Stimulated activated memory B cell treated with anti-CD40 and anti-IgM and Interleukin-4, amounts not matched to agents 10 μg/mL and 1 μg/mL and 100 μg/mL, for 72 hours (primary cell): ENCODE results near the gene RRP36.

ENCODE experiments used
- ATAC-seq: fragments of 150-1000 bp; cut with Tn5 transposase; 2 replicates; pipeline ENCODE4 v1.10.0; 2021
- H3K27ac Mint-ChIP-seq: one replicate; pipeline ENCODE4 v1.8.0; 2022; ENCODE audit warnings: mild to moderate bottlenecking, mixed read lengths
- H3K27me3 Mint-ChIP-seq: one replicate; pipeline ENCODE4 v1.8.0; 2022; ENCODE audit warnings: mixed read lengths
- H3K36me3 Mint-ChIP-seq: one replicate; pipeline ENCODE4 v1.8.0; 2022; ENCODE audit warnings: mixed read lengths
- H3K4me1 Mint-ChIP-seq: one replicate; pipeline ENCODE4 v1.8.0; 2022; ENCODE audit warnings: mixed read lengths
- H3K4me3 Mint-ChIP-seq: one replicate; pipeline ENCODE4 v1.8.0; 2022; ENCODE audit warnings: mild to moderate bottlenecking, moderate library complexity, mixed read lengths
- H3K9me3 Mint-ChIP-seq: one replicate; pipeline ENCODE4 v1.8.0; 2022; ENCODE audit warnings: mixed read lengths

The RRP36 gene

DNA sequence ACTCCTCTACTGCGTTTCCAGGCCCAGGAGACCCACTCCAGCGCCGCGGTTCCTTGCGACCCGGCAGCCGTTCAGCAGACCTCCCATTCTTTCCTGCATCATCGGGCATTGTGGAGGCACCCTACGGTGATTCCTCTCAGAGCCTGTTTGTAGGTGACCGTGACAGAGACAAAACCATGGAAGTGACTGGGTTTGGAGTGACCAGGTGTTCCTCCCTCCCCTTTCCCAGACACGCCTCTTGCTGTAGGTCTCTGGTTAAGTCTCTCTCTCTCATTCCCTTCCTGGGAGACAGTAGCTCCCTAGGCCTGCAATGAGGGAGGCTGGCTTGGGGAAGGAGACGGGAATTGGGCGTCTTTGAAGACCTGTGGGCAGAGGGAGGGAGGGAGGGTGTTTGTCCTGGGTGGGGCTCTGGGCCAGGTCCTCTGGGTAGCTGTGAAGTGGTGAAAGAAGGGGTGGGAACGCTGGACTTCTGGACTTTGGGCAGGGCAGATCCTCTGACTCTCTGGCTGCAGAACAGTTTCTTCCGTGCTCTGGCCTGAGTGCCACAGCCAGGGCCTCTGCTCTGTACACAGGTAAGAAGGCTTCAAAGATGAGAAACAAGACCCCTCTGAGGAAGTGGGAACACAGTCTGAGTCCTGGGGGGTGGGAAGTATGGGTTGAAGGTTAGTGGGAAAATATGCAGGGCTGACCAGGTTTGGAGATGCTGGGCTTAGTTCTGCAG lies 38.8 kb downstream of the RRP36 start:
- Mint-ChIP-seq H3K9me3 (no peaks in the 10 kb centered on the region), H3K36me3 (peaks cover 31% of the 10 kb centered on the region), H3K27me3 (no peaks in the 10 kb centered on the region), H3K4me1 (peaks cover 32% of the 10 kb centered on the region), H3K4me3 (peak overlapping the region; percentile 93), H3K27ac (peak overlapping the region; percentile 99)
- no peak for ATAC-seq

DNA sequence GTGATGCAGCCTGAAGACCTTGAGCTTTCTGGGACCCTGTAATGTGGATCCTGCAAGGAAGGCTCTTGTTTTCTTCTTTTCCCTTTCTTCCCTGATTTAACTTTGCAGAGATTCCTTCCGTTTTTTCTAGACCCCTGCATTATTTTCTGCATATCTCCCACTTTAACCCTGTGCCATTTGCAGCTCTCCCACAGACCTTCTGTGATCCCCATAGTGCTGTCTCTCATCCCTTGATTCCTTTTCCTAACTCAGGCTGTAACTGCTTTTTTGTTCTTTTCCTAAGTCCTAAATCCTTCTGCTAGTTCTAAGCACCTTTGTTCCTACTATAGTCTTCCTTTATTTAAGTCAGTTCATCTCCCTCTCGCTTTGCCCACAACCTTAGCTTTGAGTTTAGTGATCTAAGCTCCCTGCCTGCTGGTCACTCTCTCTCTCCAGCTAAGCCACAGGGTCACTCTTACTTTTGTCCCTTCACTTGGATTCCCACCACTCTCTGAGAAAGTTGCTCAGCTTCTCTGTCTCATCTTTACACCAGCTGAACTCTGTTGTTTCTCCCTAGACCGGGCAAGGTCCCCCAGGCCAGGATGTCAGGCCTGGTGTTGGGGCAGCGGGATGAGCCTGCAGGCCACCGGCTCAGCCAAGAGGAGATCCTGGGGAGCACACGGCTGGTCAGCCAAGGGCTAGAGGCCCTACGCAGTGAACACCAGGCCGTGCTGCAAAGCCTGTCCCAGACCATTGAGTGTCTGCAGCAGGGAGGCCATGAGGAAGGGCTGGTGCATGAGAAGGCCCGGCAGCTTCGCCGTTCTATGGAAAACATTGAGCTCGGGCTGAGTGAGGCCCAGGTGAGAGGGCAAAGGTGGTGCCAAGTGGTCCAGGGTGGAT lies 39.6 kb downstream of the RRP36 start:
- no peaks in the 10 kb centered on the region for H3K9me3 Mint-ChIP-seq

DNA sequence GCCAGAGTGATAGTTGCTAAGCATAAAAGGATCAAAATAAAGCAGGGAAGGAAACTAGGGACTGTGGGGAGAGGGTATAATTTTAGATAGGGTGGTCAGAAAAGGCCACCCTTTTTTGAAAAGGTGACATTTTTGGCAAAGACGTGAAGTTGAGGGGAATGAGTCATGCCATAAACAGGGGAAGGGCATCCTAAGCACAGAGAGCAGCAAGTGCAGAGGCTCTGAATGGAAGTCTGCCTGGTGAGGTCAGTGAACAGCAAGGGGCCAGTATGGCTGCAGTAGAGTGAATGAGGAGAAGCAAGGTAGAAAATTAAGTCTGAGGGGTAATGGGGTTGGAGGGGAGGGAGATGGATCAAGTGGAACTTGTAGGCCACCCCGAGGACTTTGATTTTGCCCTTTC lies 40.4 kb downstream of the RRP36 start:
- H3K9me3 Mint-ChIP-seq = no peaks in the 10 kb centered on the region
- peaks cover 33% of the 10 kb centered on the region for H3K36me3 Mint-ChIP-seq
- peaks cover 32% of the 10 kb centered on the region for H3K4me1 Mint-ChIP-seq
- no peak for ATAC-seq
- H3K4me3 Mint-ChIP-seq = no peak overlapping the region
- no peaks in the 10 kb centered on the region for H3K27me3 Mint-ChIP-seq
- no peak overlapping the region for H3K27ac Mint-ChIP-seq

More for the DNA sequence above, 39.6 kb downstream of the RRP36 start:
- Mint-ChIP-seq H3K27ac (no peak overlapping the region), H3K4me1 (peaks cover 32% of the 10 kb centered on the region), H3K4me3 (peak overlapping the region; percentile 48), H3K36me3 (peaks cover 29% of the 10 kb centered on the region), H3K27me3 (no peaks in the 10 kb centered on the region)
- no peak for ATAC-seq

DNA sequence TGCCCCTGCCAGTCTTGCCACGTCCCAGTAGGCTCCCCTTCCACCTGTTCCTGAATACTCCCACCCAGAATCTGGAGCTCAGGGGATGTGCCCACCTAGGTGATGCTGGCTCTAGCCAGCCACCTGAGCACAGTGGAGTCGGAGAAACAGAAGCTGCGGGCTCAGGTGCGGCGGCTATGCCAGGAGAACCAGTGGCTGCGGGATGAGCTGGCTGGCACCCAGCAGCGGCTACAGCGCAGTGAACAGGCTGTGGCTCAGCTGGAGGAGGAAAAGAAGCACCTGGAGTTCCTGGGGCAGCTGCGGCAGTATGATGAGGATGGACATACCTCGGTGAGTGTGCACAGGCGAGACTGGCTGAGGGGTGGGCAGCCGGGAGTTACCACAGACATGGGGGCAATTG lies 41.4 kb downstream of the RRP36 start:
- Mint-ChIP-seq H3K27ac (no peak overlapping the region), H3K27me3 (no peaks in the 10 kb centered on the region), H3K4me3 (no peak overlapping the region), H3K4me1 (peaks cover 30% of the 10 kb centered on the region), H3K9me3 (no peaks in the 10 kb centered on the region), H3K36me3 (peaks cover 34% of the 10 kb centered on the region)
- no peak for ATAC-seq

DNA sequence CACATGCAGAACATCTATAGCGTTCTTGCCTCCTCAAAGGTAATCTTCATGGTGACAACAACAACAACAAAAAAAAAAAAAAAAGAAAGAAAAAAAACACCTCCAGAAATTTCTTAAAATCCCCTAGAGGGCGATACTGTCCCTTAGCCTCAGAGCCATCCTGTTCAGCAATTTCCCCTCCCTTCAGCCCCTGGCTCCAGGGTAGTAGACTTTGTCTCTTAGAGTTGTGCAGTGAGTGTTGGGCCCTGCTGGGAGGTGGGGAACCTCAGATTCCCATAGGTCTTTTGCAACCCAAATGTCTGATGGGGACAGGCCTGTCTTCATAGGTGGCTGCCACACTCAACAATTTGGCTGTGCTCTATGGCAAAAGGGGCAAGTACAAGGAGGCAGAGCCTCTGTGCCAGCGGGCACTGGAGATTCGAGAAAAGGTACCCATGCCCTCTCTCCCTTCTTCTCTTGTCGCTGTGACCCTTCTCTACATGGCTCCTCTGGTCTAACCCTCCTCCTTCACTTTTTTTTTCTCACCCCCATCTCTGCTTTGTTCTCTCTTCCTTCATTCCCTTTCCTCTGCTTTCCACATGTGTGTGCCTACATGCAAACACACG lies 48.7 kb downstream of the RRP36 start:
- H3K36me3 Mint-ChIP-seq = peaks cover 52% of the 10 kb centered on the region
- H3K4me3 Mint-ChIP-seq = no peak overlapping the region
- ATAC-seq = peak; percentile 50
- H3K9me3 Mint-ChIP-seq = no peaks in the 10 kb centered on the region
- H3K4me1 Mint-ChIP-seq = no peaks in the 10 kb centered on the region
- no peaks in the 10 kb centered on the region for H3K27me3 Mint-ChIP-seq
- H3K27ac Mint-ChIP-seq = no peak overlapping the region

DNA sequence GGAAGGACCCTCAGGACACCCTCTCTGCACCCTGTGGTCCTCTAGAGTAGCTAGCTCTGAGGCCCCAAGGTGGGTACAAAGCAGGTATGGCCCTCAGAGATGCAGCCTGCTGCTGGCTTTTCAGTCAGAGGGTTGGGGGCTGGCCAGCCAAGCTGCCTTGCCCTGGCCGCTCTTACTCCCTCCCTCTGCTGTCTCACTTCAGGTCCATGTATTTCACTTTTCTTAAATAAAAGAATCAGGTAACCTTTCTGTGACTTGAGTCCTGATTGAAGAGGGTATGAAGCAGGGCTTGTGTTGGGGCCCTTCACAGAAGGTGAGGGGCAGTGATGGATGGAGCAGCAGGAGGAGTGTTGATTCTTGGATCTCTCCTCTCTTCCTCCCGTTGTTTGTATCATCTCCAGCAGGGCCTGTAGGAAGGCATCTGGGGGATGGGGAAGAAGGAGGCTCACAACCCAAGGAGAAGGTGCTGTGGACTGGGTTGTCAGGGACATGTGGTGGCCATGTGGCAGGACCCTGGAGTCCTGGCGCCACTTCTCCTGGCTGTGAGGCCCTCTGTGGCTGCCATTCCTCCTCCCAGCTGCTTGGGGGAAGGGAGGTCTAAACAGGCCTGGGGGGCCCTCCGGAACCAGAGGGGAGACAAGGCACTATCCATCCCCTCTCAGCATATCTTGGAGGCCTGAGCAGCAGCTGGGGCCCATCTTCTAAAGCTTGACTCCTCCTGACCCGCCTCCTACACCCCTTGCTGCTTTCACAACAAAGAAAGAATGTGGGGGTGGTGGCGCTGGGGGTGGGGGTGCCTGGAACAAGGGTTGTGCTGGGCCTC lies 53.6 kb downstream of the RRP36 start:
- ATAC-seq = no peak
- H3K27ac Mint-ChIP-seq = no peak overlapping the region
- no peaks in the 10 kb centered on the region for H3K9me3 Mint-ChIP-seq
- H3K27me3 Mint-ChIP-seq = peaks cover 30% of the 10 kb centered on the region
- no peaks in the 10 kb centered on the region for H3K4me1 Mint-ChIP-seq
- H3K36me3 Mint-ChIP-seq = peaks cover 38% of the 10 kb centered on the region
- no peak overlapping the region for H3K4me3 Mint-ChIP-seq

DNA sequence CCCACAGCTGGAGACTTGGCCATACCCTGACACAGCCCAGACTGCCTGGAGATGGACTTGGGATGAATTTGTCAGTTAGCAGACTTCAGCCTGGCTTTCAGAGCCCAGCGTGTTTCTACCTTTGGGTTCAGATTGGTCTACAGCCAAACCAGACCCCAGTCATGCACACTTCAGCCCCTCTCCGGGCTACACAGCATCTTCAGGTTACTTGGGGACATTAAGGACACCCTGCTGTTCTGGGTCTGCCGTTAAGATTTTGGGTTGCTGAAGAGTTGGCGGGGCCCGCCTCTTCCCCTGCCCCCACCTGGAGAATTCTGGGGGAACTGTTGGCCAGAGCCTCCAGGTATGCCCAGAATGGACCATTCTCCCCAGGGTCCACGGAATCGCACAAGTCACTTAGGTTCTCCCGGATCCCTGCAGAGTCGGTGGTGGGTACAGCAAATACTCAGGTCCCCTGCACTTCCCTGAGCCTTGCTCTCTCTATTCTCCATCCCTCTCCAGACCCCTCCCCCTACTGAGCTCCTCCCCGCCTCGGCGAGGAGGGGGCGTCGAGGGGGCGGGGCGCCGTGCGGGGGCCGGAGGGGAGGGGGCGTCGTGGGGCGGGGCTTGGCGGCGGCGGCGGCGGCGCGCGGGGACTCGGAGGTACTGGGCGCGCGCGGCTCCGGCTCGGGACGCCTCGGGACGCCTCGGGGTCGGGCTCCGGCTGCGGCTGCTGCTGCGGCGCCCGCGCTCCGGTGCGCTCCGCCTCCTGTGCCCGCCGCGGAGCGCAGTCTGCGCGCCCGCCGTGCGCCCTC lies 54.4 kb downstream of the RRP36 start, which contains the start of gene PTK7:
TSS of gene PTK7 (plus strand) at position 645 of the 794 bp plus-strand sequence. CDS start 175 bp downstream, outside the sequence.
- Mint-ChIP-seq H3K36me3 (peaks cover 32% of the 10 kb centered on the region), H3K27ac (no peak within 1 kb of the TSS), H3K4me1 (no peaks in the 10 kb centered on the region), H3K4me3 (peak within 1 kb of the TSS; percentile 51), H3K9me3 (no peaks in the 10 kb centered on the region), H3K27me3 (peaks cover 33% of the 10 kb centered on the region)
- ATAC-seq = peak; percentile 51

DNA sequence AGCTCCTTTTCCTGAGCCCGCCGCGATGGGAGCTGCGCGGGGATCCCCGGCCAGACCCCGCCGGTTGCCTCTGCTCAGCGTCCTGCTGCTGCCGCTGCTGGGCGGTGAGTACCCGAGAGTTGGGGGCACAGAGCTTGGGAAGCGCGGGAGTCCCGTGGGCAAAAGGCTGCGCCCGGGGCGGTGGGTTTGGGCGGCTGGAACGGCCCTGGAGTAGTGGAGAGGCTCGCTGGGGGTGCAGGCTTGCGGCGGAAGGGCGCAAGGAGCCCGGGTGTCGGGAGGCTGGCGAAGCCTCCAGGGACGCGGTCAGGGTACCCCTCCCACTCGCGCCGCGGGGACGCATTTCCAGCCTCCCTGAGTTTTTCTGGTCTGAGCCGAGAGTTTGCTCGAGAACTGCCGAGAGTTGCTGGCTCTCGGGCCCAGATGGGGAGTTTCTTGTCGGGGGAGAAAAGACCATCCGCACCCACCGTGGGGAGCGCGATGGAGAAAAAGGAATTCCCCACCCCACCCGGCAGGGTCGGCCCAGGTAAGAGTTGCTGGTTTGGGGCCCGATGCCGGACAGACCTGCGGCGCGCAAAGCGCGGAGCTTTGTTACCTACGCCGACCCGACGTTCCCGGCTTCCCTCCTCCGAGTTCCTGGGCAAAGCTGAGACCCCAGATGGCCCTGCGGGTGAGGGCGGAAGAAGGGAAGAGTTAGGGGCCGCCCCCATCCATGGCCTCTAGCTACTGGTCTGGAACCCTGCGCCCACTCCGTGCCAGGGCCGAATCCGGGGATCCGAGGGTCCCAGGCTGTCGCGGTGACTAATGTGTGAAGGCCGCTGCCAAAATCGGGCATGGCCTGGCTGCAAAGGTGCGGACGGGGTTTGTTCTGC lies 55.3 kb downstream of the RRP36 start:
- ATAC-seq = no peak
- Mint-ChIP-seq H3K27ac (no peak overlapping the region), H3K36me3 (peaks cover 27% of the 10 kb centered on the region), H3K4me1 (no peaks in the 10 kb centered on the region), H3K4me3 (peak overlapping the region; percentile 51), H3K27me3 (peaks cover 39% of the 10 kb centered on the region), H3K9me3 (no peaks in the 10 kb centered on the region)

DNA sequence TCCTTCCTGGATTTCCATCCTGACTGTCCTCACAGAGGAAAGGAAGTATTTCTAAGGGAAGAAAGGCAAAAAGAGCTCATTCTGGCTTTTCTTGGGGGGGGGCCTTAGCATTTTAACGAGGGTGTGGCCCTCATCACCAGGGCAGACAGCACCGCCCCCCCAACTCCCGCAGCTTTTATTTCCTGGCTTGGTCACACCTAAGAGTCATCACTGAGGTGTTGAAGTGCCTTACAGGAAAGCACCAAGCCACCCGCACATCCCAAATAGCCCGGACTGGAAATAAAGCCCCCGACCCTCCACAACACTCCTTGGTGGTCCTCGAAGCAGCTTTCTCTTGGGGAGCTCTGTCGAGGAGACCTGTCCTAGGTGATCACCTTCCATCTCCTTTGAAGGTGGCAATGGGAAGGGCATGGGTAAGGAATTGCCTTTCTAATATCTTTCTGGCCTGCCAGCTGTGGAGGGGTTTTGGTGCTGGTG lies 55.9 kb downstream of the RRP36 start:
- Mint-ChIP-seq H3K27ac (no peak overlapping the region), H3K9me3 (no peaks in the 10 kb centered on the region), H3K4me1 (no peaks in the 10 kb centered on the region), H3K4me3 (no peak overlapping the region), H3K27me3 (peaks cover 39% of the 10 kb centered on the region), H3K36me3 (peaks cover 20% of the 10 kb centered on the region)
- no peak for ATAC-seq

DNA sequence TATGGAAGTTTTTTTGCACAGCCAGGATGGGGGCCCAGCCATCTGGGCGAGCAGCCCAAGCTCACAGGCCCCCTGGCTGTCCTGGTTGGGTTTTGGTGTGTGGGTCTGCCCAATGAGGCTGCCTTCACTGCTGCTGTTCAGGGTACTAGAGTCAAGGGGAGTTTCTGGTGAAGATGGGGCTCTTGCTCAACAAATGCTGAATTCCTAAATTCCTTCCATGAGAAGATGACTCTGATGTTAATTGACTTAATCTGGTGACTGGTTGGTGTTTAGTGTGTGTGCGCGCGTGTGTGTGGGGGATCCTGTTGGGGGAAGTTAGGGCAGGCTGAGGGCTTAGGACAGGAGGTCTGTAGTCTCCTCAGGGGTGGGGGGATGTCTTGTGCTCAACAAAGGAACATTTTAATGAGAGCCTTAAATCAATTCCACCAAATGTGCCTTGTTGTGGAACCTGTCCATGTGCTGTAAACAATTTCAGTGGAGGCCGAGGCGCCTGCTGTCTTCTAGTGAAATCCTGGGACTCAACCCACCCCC lies 56.6 kb downstream of the RRP36 start:
- Mint-ChIP-seq H3K4me3 (no peak overlapping the region), H3K4me1 (no peaks in the 10 kb centered on the region), H3K27ac (no peak overlapping the region), H3K36me3 (peaks cover 14% of the 10 kb centered on the region), H3K9me3 (no peaks in the 10 kb centered on the region), H3K27me3 (peaks cover 39% of the 10 kb centered on the region)
- no peak for ATAC-seq

DNA sequence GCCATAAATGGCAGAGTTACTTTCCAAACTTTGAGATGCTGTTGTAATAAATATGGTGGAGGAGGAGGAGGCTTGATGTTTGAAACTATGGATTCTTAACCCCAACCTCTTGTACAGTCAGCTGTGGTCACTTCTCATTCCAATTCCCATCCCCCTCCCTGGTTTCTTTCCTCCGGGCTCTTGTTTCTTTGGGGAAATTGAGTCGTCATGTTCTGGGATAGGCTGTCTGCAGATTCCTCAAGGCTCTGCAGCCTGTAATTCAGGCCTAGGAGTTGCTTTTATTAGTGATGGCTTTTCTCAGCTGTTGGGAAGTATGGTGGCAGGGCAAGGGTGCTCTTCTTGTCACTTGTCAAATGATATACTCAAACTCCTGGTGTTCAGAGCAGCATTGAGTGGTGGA lies 57.3 kb downstream of the RRP36 start:
- H3K27ac Mint-ChIP-seq = no peak overlapping the region
- H3K27me3 Mint-ChIP-seq = peaks cover 45% of the 10 kb centered on the region
- no peaks in the 10 kb centered on the region for H3K4me1 Mint-ChIP-seq
- H3K9me3 Mint-ChIP-seq = no peaks in the 10 kb centered on the region
- no peak for ATAC-seq
- H3K36me3 Mint-ChIP-seq = peaks cover 7% of the 10 kb centered on the region
- H3K4me3 Mint-ChIP-seq = no peak overlapping the region
